ENCODE data around the gene SRRM1.
"Not testable (repeated sequence)": the region's sequence is repeated elsewhere in the genome, so short reads cannot be mapped to it uniquely, and the experiment has no call there.

Gene SRRM1

DNA sequence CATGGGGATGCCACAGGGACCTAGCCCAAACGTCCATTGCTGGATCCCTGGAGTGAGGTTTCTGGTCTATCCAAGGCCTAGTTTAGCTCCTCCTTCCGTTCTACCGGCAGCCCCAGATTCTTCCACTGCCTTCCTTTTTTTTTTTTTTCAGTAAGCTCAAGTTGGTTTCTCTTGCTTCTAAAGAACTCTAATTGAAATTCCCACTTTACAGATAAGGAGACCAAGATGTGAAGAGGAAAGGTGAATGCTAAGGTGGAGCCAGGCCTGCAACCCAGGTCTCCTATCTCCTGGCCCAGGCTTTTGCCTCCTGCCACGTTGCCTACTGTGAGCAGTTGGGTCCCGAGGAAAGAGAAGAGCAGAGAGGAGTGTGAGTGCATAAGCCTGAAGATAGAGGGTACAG is 70.6 kb downstream of the SRRM1 start:
- H3K4me1 Mint-ChIP-seq: no peaks in the 10 kb centered on the region
- H3K9me3 Mint-ChIP-seq: no peaks in the 10 kb centered on the region
- no peak for ATAC-seq
- H3K4me3 Mint-ChIP-seq: no peak overlapping the region
- no peaks in the 10 kb centered on the region for H3K27me3 Mint-ChIP-seq
- H3K27ac Mint-ChIP-seq: no peak overlapping the region
- no peaks in the 10 kb centered on the region for H3K36me3 Mint-ChIP-seq

DNA sequence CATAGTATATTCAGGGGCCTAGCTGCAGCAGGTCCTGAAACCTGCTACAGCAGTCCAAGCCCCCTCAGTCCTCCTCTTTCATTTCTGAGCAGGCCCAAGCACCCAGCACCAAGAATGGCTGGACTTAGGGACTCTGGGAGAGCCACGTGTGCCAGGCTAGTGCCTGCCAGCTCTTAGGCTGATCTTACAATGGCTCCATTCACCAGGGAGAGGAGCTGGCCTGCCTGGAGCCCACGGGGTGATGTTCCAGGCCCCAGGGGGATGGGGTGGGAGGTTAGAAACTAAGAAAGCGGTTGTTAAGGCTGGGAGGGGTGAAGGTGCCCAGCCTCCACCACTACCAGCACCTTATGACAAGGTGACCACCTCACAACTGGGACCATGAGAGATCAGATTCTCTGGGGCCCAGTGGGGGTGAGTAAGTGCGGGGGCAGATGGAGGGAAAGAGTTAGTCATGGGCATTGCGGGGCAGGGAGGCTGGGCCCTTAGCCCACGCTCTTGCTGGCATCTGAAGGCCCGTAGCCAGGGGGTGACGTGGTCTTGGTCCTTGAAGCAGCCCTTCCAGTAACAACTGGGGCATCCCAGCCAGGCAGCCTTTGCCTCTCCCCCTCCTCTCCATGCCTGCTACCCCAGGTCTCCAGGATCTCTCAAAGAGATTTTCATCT is 71.9 kb downstream of the SRRM1 start:
- no peaks in the 10 kb centered on the region for H3K27me3 Mint-ChIP-seq
- H3K36me3 Mint-ChIP-seq: no peaks in the 10 kb centered on the region
- H3K9me3 Mint-ChIP-seq: no peaks in the 10 kb centered on the region
- no peak overlapping the region for H3K27ac Mint-ChIP-seq
- H3K4me1 Mint-ChIP-seq: no peaks in the 10 kb centered on the region
- peak; percentile 39 for ATAC-seq
- H3K4me3 Mint-ChIP-seq: no peak overlapping the region

DNA sequence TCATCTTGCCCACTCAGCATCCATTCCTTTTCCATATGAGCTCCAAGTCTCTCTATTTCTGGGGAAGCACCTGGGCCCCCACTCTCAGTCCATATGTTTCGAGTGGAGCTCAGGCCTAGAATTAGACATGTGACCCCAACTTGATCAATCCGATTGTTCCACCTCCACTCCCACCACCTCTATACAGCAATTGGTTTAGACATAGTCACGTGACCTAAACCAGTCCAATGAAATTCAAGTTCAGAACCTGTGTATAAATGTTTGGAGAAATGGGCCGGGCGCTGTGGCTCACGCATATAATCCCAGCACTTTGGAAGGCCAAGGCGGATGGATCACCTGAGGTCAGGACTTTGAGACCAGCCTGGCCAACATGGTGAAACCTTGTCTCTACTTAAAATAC is 72.6 kb downstream of the SRRM1 start:
- H3K4me1 Mint-ChIP-seq: no peaks in the 10 kb centered on the region
- H3K27me3 Mint-ChIP-seq: no peaks in the 10 kb centered on the region
- H3K36me3 Mint-ChIP-seq: no peaks in the 10 kb centered on the region
- ATAC-seq: no peak
- no peaks in the 10 kb centered on the region for H3K9me3 Mint-ChIP-seq
- H3K4me3 Mint-ChIP-seq: no peak overlapping the region
- H3K27ac Mint-ChIP-seq: no peak overlapping the region

DNA sequence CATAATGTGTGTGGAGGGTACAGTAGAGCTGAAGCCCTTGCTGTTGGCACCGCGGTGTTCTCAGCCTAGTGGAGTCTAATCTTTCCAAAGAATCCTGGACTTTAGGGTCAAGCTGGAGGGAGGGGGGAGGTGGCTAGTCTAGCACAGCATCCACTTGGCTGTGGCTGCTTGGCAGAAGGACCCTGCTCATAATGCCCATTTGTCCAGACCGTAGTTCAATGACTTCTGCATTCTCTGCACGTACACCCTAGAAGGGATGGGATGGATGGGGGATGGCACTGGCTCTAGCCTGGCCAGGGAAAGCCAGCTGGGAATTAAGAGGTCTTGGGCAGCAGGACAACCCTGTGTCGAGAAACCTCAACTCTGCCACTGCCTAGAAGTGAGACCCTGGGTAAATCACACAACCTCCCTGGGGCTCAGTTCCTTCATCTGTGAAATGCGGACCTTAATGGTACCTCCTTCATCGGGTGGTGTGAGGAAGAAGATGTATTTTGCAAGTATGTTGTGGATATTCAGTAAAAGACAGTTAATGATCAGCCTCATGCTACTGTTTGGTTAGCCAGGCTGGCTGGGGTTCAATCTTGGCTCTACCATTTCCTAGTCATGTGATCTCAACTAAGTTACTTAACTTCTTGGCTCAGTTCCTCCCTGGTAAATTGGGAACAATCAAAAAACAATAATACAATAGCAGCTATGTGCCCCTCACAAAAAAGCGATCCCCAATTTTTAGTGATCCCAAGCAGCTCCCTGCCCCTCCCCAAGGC is 75.0 kb downstream of the SRRM1 start:
- H3K4me1 Mint-ChIP-seq: no peaks in the 10 kb centered on the region
- no peak overlapping the region for H3K4me3 Mint-ChIP-seq
- no peaks in the 10 kb centered on the region for H3K9me3 Mint-ChIP-seq
- ATAC-seq: no peak
- no peaks in the 10 kb centered on the region for H3K36me3 Mint-ChIP-seq
- no peak overlapping the region for H3K27ac Mint-ChIP-seq
- H3K27me3 Mint-ChIP-seq: no peaks in the 10 kb centered on the region

DNA sequence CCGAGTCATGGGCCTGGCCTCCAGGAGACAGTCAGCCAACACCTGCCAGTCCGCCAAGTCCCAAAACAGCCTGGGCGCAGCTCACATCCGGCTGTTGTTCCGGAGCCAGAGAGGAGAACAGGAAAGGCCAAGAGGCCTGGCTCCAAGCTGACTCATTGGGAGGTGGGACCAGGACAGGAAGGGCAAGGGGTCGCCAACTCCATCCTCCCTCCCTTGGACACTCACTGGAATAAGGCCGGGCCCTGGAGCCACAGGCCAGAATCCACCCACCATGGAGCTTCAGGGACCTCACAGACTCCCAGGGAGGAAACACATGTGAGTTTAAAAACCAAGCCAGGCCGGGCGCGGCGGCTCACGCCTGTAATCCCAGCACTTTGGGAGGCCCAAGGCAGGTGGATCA is 77.0 kb downstream of the SRRM1 start:
- Mint-ChIP-seq H3K4me1 (no peaks in the 10 kb centered on the region), H3K36me3 (no peaks in the 10 kb centered on the region), H3K27ac (no peak overlapping the region), H3K27me3 (no peaks in the 10 kb centered on the region), H3K9me3 (no peaks in the 10 kb centered on the region), H3K4me3 (no peak overlapping the region)
- no peak for ATAC-seq

DNA sequence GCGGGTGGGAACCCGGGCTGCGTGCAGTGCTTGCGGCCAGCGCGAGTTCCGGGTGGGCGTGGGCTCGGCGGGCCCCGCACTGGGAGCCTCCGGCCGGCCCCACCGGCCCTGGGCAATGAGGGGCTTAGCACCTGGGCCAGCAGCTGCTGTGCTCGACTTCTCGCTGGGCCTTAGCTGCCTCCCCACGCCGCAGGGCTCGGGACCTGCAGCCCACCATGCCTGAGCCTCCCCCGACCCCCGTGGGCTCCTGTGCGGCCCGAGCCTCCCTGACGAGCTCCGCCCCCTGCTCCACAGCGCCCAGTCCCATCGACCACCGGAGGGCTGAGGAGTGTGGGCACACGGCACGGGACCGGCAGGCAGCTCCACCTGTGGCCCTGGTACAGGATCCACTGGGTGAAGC is 78.4 kb downstream of the SRRM1 start:
- H3K36me3 Mint-ChIP-seq: no peaks in the 10 kb centered on the region
- ATAC-seq: no peak
- H3K27ac Mint-ChIP-seq: no peak overlapping the region
- H3K4me3 Mint-ChIP-seq: no peak overlapping the region
- peaks cover 2% of the 10 kb centered on the region for H3K4me1 Mint-ChIP-seq
- no peaks in the 10 kb centered on the region for H3K9me3 Mint-ChIP-seq
- H3K27me3 Mint-ChIP-seq: no peaks in the 10 kb centered on the region

DNA sequence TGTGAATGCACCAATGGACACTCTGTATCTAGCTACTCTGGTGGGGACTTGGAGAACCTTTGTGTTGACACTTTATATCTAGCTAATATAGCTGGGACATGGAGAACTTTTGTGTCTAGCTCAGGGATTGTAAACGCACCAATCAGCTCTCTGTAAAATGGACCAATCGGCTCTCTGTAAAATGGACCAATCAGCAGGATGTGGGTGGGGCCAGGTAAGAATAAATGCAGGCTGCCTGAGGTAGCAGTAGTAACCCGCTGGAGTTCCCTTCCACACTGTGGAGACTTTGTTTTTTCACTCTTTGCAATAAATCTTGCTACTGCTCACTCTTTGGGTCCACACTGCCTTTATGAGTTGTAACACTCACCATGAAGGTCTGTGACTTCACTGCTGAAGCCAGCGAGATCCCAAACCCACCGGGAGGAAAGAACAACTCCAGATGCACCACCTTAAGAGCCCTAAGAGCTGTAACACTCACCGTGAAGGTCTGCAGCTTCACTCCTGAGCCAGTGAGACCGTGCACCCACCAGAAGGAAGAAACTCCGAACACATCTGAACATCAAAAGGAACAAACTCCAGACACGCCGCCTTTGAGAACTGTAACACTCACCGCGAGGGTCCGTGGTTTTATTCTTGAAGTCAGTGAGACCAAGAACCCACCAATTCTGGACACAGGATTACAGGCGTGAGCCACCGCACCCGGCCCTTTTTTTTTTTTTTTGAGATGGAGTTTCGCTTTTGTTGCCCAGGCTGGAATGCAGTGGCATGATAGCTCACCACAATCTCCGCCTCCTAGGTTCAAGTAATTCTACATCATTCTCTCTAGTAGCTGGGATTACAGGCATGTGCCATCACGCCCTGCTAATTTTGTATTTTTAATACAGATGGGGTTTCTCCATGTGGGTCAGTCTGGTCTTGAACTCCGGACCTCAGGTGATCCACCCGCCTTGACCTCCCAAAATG is 79.3 kb downstream of the SRRM1 start:
- H3K27me3 Mint-ChIP-seq, H3K4me3 Mint-ChIP-seq, H3K36me3 Mint-ChIP-seq, H3K9me3 Mint-ChIP-seq, ATAC-seq, H3K27ac Mint-ChIP-seq: not testable (repeated sequence)
- peaks cover 10% of the 10 kb centered on the region for H3K4me1 Mint-ChIP-seq
